NCI-H2227 (cell line): ENCODE results near the gene IL23A.
"Not testable (repeated sequence)": the region's sequence is repeated elsewhere in the genome, so short reads cannot be mapped to it uniquely, and the experiment has no call there.

Experiments used
- DNase-seq: peaks from one replicate; lab custom pipeline; 2025; ENCODE audit not compliant: unreplicated experiment; lab: John Stamatoyannopoulos, UW

The IL23A gene

GRCh38 chr12:56324206-56324605, 14.5 kb upstream of the IL23A start:
- no peak for DNase-seq

GRCh38 chr12:56326126-56326525, 12.6 kb upstream of the IL23A start:
- no peak for DNase-seq

GRCh38 chr12:56326533-56326932, 12.2 kb upstream of the IL23A start:
- no peak for DNase-seq

- DNase-seq = no peak
Observed at GRCh38 chr12:56330936-56331490, 7.7 kb upstream of the IL23A start.

GRCh38 chr12:56332512-56333196, 6.0 kb upstream of the IL23A start:
- DNase-seq = no peak

- no peak for DNase-seq
Observed at GRCh38 chr12:56333197-56333678, 5.4 kb upstream of the IL23A start.

- DNase-seq = peak; percentile 94
Observed at GRCh38 chr12:56333679-56334489, 4.8 kb upstream of the IL23A start, which contains the start of gene PAN2. Gene PAN2 (minus strand): TSS chr12:56334000. CDS start chr12:56333094, 906 bp downstream.

GRCh38 chr12:56334490-56334793, 4.2 kb upstream of the IL23A start:
- DNase-seq = no peak

- DNase-seq = not testable (repeated sequence)
Observed at GRCh38 chr12:56335527-56335926, 3.2 kb upstream of the IL23A start.

GRCh38 chr12:56336361-56337167, 2.1 kb upstream of the IL23A start:
- DNase-seq = no peak

GRCh38 chr12:56337753-56338251, 882 bp upstream of the IL23A start:
- DNase-seq = no peak

- no peak for DNase-seq
Observed at GRCh38 chr12:56339158-56339422, 406 bp downstream of the IL23A start.

- DNase-seq = no peak
Observed at GRCh38 chr12:56341616-56342015, 2.9 kb downstream of the IL23A start.

- not testable (repeated sequence) for DNase-seq
Observed at GRCh38 chr12:56342290-56342689, 3.6 kb downstream of the IL23A start.

- no peak for DNase-seq
Observed at GRCh38 chr12:56346675-56347074, 8.0 kb downstream of the IL23A start.

- DNase-seq = not testable (repeated sequence)
Observed at GRCh38 chr12:56347255-56347654, 8.6 kb downstream of the IL23A start.

- no peak for DNase-seq
Observed at GRCh38 chr12:56348776-56349175, 10.1 kb downstream of the IL23A start.

- DNase-seq = no peak
Observed at GRCh38 chr12:56350662-56351061, 12.0 kb downstream of the IL23A start.

GRCh38 chr12:56351325-56351724, 12.6 kb downstream of the IL23A start:
- DNase-seq = no peak

GRCh38 chr12:56358836-56359532, 20.3 kb downstream of the IL23A start:
- no peak for DNase-seq
